Stimulated activated CD8-positive, alpha-beta memory T cell treated with anti-CD3 and anti-CD28 coated beads, Interleukin-12 subunit alpha, Interleukin-12 subunit beta, amount 100 ng/mL, for 24 hours (primary cell): ENCODE data around the gene DESI1.
"Not testable (repeated sequence)": the region's sequence is repeated elsewhere in the genome, so short reads cannot be mapped to it uniquely, and the experiment has no call there.

ENCODE experiments used
- DNase-seq: peaks from one replicate; pipeline ENCODE4 v3.0.0-alpha.2; 2020; ENCODE audit errors: extremely low read depth

Gene DESI1

DNA sequence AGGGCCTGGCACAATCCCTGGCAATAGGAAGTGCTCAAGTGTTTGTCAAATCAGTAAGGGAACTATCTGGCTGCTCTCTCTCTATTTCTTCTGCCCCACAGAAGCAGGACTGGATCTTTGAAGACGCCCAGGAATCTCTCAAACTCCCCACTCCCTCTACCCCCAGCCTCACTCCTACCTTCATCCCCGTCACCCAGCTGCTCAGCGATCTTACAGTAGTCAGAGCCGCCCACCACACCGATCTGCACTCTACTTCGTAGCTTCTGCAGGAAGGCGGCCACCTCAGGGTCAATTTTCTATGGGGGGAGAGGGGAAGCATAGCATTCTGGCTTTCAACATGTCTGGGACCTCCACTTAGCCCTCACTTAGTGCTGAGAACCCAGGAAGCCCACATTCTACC lies 34.9 kb downstream of the DESI1 start:
- no peak for DNase-seq

DNA sequence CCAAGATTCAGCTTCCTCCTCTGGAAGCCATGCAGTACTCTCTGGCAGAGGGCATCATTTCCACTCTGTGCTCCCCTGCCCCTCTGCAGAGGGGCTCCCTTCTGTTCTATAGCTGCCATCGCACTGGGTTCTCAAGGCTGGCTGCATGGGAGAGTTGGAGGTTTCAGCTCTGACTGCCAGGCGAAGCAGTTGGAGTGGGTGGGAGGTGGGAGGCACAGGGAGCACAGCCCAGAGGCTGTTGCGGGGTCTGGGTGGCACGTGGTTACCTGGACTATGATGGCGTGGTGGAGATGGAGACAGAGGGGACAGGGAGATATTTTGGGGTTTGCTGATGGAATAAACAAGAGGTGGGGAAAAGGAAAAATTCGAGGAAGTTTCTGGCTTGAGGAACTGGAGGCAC lies 36.0 kb downstream of the DESI1 start:
- no peak for DNase-seq

DNA sequence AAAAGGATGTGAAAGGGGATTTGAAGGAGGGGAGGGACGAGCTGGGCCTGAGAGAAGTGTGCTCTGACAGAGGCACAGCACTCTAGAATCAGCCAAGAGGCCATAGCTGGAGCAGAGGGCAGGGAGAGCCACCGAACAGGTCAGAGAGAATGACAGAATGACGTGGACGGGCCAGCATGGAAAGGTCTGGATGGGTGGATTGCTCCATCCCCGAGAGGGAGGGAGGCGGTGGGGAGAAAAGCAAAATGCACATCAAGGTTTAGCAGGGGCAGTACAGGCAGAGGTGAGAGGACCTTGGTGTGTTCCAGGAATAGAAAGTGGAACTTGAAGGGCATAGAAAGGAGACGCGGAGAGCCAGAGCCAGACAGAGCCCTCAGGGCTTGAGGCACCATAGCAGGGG lies 38.1 kb downstream of the DESI1 start:
- no peak for DNase-seq

DNA sequence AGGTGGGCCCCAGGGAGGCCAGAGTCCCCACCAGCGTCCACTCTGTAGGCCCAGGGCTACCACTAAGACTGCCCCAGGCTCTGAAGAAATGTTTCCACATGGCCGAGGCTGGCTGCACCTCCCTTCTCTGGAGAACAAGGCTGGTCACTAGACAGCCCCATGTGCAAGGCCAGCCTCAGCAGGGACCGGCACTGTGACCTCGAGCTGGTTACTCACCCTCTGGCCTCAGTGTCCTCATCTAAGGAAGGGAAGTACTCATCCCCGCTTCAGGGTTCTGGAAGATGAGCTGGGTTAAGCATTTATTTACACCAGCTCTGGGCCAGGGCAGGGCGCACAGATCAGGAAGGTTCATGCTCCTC lies 40.9 kb downstream of the DESI1 start:
- DNase-seq: no peak

DNA sequence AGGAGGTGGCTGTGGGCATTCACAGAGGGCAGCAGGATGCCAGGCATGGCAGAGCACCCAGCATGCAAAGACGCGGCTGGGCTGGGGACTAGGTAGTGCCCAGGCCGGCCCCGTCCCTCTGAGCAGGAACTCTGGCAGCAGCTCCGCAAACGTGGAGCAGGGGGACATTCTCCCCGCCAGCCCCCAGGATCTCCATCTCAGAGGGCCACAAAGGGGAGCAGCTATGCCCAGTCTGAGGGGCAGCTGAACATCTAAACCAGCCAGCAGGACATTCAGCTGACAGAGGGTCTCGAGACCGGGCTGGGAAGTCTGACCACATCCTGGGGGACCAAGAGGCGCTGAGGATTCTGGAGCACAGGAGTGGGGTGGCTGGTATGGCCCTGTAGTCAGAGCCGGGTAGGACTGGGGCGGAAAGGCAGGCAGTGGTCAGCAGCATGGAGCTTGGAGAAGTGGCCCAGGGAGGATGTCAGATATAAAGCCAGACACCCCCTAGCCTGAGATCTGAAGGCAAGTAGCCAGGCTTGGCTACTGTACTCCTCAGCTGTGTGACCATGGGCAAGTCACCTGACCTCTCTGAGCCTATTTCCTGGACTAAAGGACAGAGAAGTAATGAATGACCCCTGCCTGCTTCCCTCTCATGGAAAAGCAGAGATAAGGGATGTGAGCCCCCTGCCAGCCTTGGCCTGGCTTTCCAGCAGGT lies 41.4 kb downstream of the DESI1 start:
- no peak for DNase-seq

DNA sequence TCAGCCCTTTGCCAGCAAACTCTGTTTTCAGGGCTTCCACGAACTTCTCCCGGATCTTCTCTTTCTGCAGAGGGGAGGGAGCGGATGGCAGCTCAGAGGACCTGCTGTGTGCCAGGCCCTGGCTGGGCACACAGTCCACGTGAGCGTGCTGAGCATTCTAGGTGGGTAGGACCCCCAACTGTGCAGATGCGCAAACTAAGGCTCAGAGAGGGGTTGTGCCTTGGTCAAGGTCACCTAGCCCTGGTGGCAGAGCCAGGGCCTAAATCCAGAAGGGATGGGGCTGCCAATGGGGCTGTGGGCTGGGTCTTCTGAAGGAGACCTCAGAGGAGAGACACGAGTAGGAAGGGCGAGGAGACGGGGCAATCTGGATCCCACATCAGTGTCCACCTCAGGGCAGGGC lies 42.0 kb downstream of the DESI1 start:
- DNase-seq: no peak

DNA sequence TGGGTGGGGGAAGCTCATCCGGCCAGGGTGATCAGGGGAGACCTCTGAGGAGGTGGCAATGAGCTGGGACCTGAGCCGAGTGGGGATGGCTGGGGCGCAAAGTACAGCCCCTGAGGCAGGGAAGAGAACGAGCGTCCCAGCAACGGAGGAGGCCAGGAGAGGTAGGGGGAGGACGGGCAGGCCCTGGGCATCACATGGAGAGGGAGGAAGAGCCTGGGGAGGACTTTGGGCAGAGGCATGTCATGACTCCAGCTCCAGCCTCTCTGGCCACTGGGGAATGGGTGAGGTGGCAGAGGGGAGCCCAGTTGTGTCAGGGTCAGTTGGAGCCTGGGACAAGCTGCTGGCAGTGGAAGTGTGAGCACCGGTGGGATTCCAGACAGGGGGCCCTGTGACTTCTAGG lies 42.7 kb downstream of the DESI1 start:
- no peak for DNase-seq

DNA sequence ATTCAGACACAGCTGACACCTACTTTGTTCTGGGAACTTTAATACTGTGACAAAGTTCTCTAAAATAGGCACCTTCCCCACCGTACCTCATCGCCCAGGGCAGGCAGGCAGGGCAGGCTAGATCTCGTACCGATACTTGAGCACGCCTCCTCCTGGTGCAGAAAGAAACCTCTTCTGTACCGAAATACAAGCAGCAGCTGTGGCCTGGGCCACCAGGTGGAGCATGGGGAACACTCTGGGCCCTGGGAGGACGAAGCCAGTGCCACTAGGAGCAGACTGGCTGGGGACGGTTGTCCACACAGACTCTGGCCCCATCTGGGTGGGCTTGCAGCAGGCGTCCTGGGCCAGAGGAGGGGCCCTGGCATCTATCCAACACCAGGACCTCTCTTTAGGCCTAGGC lies 44.0 kb downstream of the DESI1 start:
- DNase-seq: no peak

DNA sequence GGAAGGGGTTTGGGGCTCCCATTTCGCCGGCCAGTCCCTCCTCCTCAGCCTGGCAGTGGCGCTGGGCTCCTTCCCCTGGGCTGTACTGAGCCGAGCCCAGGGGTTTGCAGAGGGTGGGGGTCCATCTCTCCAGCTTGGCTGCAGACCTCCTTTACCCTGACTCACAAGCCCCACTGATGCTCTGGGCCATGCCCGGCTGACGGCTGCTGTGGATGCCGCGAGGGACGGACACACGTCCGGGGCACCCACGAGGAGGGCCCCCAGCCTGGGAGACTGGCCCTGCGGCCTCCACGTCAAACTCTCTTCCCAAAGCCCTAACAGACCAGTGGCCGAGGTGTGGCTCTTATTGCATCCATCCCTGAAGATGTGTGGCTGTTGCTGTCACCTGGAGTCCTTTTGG lies 45.3 kb downstream of the DESI1 start:
- DNase-seq: no peak

DNA sequence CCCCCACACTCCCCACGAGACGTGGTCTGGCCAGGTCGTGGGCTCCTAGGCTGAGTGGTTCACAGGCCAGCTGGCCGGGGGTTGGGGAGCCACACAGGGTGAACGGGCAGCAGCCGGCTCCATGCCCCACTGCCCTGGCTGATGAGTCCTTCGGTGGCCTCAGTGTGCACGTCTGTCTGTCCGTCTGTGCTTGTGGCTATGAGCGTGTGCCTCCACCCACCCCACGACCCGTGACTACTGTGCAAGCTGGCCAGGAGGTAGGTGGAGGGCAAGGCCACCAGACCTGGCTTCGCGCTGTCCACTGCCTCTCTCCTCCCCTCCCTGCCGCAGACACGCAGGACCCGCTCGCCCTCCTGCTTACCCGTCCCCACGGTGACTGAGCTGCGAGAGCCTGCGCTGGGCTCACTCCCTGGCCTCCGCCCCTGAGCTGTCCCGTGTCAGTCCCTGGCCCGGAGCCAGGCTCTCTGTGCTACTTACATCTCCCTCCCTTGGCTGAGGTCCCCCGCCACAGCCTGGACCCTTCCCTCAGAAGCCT lies 45.9 kb downstream of the DESI1 start:
- DNase-seq: no peak

DNA sequence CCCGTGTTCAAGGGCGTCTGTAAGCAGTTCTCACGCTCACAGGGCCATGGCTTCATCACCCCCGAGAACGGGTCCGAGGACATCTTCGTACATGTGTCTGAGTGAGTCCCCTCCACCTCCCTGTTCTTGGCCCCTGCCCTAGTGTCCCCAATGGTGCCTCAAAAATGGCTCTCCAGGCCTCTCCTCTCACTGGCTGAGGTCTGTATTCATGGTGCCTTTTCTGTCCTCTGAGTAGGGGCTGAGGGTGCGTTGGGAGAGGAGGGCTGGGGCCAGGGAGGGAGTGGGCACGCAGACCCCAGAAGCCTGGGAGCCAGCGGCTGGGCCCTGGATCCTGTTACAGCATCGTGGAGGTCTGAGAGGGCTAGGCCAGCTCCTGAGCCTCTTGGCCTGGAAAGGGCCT lies 47.2 kb downstream of the DESI1 start:
- no peak for DNase-seq

DNA sequence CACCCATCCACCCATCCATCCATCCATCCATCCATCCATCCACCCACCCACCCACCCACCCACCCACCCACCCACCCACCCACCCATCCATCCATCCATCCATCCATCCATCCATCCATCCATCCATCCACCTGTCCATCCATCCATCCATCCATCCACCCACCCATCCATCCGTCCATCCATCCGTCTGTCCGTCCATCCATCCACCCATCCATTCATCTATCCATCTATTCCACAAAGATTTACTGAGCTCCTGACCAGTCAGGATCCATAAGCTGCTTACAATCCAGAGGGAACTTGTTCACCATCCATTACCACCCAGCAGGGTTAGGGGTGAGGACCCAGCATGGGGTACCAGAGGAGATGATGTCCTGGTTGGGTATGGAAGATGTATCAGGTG lies 48.5 kb downstream of the DESI1 start:
- DNase-seq: not testable (repeated sequence)

DNA sequence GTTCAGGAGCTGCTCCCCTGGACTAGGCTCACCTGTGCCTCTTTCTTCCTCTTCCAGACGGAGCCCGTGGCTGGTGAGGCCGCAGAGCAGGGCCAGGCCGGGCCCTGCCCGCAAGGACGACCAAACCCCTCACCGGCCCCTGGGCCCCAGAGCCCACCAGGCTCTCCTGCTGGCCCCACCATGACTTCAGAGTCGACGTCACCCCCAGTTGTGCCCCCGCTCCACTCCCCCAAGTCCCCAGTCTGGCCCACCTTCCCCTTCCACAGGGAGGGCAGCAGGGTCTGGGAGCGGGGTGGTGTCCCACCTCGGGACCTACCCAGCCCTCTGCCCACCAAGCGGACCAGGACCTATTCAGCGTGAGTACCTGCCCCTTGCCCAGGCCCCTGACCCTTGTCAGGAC lies 49.1 kb downstream of the DESI1 start:
- no peak for DNase-seq

DNA sequence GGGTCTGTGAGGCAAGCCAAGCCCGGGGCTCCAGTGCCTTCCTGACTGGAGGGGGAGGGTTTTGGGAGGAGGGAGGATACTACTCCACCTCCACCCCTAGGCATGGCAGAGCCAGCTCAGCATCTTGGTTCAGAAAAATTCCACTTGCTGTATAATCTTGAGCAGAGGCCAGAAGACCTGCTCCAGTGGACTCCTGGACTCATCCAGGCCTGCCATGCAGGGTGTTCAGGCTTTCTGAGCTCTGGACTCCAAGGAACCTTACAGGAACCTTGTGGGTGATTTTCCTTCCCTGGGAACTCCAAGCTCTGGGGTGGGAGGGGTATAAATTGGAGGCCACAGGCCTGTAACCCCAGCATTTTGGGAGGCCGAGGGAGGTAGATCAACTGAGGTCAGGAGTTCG lies 50.6 kb downstream of the DESI1 start:
- no peak for DNase-seq

DNA sequence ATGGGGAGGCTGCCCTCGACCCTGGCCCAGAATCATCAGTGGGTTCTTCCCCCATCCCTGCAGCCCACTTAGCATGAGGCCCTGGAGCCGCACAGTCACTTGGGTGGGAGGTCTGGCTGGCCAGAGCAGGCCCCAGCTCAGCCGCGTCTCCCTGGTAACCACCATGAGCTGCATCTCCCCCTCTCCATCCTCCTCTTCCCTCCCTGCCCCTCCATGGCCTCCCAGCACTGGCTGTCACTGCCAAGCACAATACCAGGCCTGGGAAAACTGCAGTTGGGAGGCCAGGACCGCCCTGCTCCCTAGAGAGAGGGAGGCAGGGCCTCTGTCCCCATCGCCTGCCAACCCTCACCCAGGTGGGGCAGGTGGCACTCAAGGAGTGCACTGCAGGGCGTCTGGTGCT lies 52.0 kb downstream of the DESI1 start:
- DNase-seq: no peak

DNA sequence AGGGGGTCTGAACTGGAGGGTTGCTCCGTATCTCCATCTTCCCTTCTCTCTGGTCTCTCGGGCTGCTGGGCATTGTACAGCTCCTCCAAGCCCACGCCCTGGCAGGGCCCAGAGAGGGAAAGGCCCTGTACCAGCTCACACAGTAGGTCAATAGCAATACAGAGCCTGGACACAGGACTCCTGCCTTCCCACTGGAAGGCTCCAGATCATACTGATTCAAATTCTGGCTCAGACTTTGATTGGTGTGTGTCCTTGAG lies 53.4 kb downstream of the DESI1 start:
- DNase-seq: no peak

DNA sequence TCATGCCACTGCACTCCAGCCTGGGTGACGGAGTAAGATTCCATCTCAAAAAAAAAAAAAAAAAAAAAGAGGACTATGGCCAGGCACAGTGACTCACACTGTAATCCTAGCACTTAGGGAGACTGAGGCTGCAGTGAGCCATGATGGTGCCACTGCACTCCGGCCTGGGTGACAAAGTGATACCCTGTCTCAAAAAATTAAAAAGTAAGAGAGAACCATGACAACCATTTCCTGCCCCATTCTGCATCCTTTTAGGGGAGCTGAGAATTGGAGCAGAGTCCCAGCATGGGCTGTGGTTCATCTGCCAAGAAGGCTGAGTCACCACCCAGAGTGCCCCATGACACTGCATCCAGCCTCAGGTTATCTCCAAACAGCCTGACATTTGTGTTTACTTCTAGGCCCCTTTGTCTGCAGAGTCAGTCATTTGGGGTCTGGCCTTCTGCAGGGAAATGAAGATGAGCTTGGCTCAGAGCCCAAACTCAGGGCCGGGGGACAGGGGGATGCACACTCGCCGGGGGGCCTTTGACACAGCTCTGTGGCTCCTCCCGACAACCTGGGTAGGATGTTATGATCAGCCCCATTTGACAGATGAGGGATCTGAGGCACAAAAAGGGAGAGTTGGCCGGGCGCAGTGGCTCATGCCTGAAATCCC lies 55.3 kb downstream of the DESI1 start:
- DNase-seq: no peak

DNA sequence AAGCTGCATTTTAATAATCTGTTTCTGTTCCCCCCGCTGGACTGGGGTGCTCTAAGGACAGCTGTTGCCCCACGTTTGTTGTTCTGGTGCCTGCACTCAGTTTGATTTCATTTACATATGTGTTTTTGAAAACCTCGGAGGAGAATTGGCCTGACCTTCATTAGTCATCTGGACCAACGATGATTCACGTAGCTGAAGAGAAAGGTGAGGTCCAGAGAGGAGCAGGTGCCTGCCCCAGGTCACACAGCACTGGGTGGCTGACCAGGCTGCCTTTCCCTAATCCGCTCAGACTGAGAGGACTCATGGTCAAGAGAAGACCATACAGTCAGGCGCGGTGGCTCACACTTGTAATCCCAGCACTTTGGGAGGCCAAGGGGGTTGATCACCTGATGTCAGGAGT lies 56.3 kb downstream of the DESI1 start:
- DNase-seq: no peak

DNA sequence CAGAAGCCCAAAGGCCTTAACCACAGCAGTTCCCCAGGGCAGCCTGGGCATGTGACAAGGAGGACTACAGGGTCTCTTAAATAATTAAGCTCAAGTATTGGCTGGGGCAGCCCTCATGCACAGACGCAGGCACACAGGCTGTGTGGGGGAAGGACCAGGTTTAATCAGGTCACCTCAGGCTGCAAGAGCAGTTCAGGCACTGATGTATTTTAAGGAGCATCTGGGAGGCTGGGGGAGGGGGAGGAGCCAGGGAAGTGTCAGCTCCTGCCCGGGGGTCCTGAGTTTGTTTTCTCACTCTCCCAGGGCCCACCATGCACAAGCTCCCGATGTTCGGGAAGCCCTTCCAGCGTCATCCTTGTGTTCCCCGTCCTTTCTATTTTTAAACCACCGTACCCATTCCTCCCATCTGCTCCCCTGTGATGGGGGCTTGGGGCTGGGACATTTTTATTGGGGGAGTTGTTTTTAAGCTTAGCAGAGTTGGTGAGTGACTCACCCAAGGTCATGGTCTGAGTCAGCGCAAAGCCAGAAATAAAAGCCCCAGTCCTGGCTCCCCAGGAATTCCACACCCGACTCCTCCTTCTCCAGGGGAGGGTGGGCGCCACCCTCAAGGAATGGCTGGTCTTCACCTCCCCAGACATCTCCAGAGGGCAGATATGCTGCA lies 57.7 kb downstream of the DESI1 start:
- DNase-seq: no peak

DNA sequence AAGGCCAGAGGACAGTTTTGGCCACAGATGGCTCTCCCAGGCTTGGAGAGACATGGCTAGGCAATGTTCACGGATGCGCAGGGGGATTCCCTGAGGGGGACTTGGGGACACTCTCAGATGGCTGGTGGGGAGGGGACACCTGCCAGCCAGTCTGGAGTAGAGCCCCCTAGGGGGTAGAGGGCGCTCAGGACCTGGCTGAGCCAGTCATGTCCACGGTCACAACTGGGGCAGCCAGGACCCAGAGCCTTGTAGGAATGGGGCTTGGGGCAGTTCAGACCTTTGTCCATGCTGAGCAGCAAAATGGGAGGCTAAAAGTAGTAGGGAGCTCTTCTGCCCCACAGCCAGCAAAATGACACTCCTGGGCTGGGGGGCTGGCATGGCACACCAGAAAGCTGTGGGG lies 58.4 kb downstream of the DESI1 start:
- no peak for DNase-seq

DNA sequence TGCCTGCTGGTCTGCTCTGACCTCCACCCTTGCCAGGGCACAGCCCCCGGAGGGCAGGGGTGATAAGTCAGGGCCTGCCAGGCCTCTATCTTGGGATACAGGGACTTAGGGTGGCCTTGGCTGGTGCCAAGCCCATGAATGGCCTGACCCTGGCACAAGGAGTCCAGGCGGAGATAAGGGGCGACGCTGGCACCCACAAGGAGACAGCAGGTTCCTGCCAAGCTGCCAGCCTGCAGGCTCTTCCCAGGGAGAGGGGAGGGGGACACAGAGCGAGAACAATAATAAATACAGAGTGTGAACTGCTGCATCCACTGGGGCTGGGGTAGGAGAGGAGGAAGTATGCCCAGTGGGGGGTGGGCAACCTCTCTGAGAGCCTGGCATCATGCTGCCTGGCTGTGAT lies 59.1 kb downstream of the DESI1 start:
- no peak for DNase-seq

DNA sequence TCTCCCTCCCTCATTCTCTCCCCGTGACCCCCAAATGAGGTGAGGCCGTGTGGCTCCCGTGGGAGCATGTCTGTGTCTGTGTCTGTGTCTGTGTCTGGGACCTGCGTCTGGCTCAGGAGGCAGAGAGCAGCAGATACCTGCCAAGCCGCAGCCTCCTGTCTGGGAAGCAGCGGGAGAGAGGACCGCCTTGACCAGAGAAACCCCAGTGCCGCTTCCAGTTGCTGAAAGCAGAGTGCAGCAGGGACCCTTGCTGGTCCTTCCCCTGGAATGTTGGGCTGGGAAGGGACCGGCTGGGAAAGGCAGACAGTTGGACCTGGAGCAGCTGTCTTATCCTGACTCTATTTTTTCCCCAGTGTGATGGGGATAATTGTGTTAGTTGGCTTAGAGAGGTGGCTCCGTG lies 59.5 kb downstream of the DESI1 start:
- no peak for DNase-seq

DNA sequence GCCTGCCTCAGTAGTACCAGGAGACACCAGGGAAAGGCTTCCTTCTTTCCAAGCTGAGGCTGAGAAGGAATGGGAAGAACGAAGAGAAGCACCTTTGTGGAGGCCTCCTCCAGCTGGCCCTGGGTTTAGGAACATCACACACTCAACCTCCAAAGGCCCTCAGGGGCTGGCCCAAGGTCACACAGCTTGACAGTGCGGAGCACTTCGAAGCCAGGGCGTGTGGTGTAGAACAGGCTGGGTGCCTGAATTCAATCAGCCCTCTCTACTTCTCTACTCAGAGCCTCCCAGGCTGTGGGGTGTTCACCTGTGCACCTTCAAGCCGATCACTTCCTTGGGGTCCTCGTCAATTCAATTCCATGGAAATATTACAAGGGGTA lies 60.8 kb downstream of the DESI1 start:
- DNase-seq: no peak

DNA sequence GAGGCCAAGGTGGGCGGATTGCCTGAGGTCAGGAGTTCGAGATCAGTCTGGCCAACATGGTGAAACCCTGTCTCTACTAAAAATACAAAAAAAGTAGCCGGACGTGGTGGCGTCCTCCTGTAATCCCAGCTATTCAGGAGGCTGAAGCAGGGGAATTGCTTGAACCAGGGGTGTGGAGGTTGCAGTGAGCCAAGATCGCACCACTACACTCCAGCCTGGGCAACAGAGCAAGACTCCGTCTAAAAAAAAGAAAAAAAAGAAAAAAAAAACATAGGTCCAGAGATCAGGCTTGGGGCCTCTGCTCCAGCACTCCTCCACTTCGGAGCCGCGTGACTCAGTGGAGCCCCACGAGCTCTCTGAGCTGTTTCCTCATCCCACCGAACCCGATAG lies 62.6 kb downstream of the DESI1 start:
- not testable (repeated sequence) for DNase-seq
